HG02884 (cell line): ENCODE data around the gene FBXO30.

Experiments
- ATAC-seq: cut with Tn5 transposase; IDR thresholded peaks from one replicate; pipeline ENCODE4 v1.9.1; 2021; ENCODE audit warnings: mild to moderate bottlenecking, moderate library complexity; ENCODE audit not compliant: unreplicated experiment

The FBXO30 gene, protein sequence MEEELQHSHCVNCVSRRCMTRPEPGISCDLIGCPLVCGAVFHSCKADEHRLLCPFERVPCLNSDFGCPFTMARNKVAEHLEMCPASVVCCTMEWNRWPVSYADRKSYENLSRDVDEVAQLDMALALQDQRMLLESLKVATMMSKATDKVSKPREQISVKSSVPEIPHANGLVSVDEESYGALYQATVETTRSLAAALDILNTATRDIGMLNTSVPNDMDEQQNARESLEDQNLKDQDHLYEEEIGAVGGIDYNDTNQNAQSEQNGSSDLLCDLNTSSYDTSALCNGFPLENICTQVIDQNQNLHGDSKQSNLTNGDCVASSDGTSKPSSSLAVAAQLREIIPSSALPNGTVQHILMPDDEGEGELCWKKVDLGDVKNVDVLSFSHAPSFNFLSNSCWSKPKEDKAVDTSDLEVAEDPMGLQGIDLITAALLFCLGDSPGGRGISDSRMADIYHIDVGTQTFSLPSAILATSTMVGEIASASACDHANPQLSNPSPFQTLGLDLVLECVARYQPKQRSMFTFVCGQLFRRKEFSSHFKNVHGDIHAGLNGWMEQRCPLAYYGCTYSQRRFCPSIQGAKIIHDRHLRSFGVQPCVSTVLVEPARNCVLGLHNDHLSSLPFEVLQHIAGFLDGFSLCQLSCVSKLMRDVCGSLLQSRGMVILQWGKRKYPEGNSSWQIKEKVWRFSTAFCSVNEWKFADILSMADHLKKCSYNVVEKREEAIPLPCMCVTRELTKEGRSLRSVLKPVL

DNA sequence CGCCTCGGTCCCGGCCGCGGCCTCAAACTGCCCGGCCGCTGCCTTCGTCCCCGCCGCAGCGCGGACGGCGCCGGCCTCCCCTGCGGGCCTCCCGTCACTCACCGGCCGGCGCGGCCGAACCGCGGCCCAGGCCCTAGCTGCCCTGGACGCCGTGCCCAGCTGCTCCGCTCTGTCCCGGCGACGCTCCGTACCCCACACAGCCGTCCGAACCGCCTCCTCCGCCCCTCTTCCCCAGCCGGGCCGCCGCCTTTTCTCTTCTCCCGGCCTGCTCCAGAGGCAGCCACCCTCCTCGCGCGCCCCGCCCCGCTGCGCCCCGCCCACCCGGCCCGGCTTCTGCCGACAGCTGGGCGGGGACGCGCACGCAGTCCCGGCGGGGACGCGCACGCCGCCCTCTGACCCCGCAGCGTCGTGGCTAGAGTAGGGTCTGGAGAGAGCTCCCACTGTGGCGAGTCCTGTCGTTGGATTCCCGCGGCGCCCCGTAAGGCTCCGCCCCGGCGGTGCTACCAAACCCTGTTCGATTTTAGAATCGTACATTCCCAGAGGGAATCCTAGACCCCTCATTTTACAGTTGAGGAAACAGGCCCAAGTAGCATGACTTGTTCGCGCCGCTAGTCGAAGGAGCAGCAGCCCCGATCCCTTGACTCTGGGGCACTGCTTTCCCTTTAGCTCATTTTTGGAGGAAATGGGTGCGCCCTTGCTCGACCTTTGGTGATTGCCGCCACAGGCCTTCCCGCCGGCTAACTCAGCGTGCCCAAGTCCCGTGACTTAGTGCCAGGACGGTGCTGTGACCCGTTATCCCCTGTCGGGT is at the start of gene FBXO30:
Gene FBXO30 (minus strand): TSS at position 295 of the 808 bp plus-strand sequence. CDS start 8,390 bp downstream, outside the sequence.
- ATAC-seq = peak; percentile 62

GRCh38 chr6:145863988-145864616 is 49.5 kb upstream of the FBXO30 start:
- ATAC-seq = peak; percentile 39

DNA sequence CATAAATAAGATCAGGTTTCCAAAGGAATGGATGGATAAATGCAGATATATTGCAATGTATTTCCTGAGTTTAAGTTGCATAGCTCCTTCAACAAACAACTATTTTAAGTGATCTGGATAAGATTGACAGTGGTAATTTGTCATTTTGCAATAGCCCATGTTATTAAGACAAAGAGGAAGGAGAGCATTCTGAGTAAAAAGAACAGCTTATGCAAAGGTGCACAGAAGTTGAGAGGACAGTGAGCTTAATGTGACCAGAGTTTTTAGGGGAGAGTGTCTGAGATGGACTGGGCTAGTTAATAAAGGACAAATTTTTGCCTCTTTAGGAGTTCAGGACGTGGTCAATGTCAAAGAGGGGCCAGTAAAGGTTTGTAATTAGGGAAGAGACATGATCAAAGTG is 48.8 kb upstream of the FBXO30 start:
- ATAC-seq = no peak

GRCh38 chr6:145860562-145860961 is 46.0 kb upstream of the FBXO30 start:
- no peak for ATAC-seq

DNA sequence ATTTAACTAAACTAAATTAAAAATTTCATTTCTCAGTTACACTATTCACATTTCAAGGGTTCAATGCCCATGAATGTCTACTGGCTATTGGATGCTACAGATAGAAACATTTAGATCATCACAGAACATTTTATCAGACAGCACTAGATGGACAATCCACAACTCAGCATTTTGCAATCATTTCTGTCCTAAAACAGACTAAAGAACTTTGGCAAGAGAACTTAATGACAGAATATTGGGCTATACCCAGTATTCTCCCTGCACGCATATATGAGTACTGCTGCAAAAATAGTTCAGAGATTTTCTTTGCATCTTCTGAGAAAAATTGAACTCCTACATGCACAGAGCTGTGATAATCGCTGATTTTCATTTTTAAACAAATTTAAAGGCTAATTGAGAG is 36.1 kb upstream of the FBXO30 start:
- no peak for ATAC-seq

- ATAC-seq = no peak
Observed at GRCh38 chr6:145848541-145848940, 33.9 kb upstream of the FBXO30 start.

DNA sequence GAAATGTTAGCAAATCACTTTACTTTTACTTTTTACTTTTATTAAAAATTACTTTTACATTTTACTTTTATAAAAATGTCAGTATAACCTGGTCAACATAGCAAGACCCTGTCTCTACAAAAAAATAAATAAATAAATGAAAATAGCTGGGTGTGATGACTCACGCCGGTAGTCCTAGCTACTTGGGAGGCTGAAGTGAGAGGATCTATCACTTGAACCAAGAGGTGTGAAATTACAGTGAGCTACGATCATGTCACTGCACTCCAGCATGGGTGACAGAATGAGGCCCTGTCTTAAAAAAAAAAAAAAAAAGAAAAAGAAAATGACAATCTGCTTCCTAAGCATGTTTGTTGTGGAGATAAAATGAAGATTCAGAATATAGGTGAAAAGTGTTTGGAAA is 31.0 kb upstream of the FBXO30 start:
- ATAC-seq = no peak

DNA sequence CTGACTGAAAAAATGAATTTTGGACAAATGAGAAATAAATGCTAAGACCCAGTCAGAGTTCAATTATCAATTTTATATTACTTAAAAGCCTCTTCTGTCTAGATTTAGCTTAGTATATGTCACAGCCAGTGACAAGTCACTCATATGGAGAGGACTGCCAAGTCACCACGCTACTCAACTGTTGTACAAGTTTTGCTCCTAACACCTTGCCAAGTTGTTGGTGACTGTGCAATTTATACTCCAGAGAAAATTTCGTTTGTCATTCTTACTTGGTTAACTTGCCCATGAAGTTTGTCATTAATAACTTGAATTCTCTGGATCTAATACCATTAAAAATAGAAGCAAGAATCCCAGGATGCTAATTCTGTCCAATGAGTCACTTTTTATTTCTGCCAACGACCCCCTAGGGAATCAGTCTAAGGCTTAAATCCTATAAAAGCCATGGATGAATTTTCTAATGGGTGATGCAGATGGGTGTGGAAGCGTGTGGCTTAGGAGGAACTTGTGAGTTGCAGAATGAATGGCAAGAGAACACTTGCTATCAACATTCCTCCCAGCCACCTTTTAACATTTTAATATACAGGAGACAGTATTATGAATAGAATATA is 30.4 kb upstream of the FBXO30 start:
- no peak for ATAC-seq

DNA sequence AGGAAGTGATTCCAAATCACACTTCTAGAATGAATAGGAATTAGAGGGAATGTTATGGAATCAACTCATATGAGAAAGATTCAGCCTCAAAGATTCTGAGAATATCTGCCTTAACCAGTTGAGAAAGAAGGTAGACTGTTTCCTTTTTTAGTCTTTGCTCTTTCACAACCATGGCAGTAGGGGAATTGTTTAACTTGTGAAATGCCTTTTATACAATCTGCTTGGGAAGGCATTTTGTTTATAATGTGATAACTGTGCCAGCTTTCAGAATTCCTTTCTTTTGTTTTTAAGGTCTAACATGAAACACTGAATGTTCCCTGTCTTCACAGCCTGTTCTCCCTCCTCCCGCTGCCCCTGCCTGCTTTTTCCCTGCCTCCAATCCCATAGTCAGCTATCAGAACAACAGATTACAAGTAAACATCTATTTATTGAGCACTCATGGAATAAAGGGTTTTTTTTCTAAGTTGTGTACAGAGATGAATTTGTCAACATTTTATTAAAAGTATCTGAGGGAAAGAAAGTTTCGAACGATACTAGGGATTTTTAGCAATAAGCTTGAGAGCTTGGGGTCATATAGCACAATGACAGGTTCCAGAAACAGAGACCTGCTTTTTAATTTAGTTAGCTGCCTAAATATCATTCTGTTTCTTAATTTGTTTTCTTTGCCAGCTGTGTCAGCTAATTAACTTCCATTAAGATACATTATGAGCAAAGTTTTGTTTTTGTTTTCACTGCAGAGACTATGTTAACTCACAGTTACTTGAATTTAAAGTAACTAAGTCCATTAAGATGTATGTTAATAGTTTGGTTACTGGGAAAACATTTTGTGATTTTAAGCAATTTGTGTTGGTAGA is 28.3 kb upstream of the FBXO30 start:
- ATAC-seq = no peak

- ATAC-seq = no peak
Observed at GRCh38 chr6:145841668-145842067, 27.1 kb upstream of the FBXO30 start.

- ATAC-seq = no peak
Observed at GRCh38 chr6:145839653-145840052, 25.1 kb upstream of the FBXO30 start.

DNA sequence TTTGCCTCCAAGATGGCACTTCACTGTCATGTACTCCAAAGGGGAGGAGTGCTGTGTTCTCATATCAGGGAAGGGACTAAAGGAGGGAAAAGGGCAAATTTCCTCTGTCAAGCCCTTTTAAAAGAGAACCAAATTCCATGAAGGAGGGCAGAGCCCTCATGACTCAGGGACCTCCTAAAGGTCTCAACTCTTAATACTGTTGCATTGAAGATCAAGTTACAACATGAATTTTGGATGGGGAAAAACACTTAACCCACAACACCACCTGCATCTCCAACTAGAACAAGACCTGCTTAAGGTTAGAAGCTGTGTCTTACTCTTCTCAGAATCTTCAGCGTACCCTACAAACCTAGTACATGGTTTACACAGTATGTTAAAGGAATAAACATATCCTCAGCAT is 23.7 kb upstream of the FBXO30 start:
- ATAC-seq = no peak

- ATAC-seq = no peak
Observed at GRCh38 chr6:145836772-145837171, 22.2 kb upstream of the FBXO30 start.

DNA sequence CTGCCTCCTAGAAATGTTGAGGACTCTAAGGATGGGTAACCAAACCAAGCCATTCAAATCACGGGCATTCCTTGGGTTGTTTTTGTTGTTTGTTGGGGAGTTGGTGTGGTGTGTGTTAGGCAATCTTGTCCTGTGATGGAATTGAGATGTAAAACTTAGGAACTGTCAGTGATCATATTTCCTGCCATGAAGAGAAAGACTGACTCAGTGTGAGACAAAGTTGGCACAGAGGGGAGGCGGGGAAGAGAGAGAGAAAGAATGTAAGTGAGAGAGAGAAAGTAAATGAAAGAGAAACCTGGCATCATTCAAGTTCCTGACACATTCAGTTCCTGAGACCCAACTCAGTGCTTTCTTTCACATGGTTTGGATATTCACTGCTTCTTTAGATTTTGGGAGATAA is 21.6 kb upstream of the FBXO30 start:
- no peak for ATAC-seq

- ATAC-seq = no peak
Observed at GRCh38 chr6:145830612-145831011, 16.0 kb upstream of the FBXO30 start.

- ATAC-seq = no peak
Observed at GRCh38 chr6:145829950-145830349, 15.4 kb upstream of the FBXO30 start.

DNA sequence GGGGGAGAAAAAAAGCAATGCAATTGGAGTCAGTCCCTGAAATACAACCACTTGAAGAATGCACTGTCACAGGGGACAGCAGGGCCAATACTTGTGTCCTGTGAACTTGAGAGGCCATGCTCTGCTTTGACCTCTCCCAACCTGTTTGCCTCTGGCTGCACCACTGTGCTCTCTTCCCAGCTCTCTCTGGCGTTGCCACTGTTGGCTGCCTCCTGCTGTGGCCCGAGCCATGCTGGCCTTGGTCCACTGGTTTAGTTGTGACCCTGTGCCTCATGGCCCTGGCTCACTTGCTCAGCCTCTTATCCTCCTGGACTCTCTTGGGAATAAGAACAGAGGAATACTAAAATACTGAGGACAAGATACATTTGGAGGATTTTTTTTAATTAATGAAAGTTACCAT is 14.5 kb upstream of the FBXO30 start:
- no peak for ATAC-seq

DNA sequence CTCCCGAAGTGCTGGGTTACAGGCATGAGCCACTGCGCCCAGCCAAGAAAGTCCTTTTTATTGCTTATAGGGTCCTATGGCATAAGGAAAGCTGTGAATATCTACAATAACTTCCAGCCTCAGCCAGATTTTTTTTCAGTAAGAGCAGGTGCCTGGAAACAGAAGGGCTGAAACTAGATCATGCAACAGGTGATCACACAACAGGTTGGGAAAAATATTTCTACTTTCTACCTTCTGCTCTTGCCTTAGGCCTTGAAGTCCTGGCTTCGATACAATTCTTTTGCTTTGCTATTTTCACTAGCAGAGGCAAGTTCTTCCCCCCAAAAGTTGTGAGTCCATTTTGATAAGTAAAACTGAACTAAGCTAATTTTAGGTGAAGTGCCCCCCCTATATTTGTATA is 9.7 kb upstream of the FBXO30 start:
- no peak for ATAC-seq

DNA sequence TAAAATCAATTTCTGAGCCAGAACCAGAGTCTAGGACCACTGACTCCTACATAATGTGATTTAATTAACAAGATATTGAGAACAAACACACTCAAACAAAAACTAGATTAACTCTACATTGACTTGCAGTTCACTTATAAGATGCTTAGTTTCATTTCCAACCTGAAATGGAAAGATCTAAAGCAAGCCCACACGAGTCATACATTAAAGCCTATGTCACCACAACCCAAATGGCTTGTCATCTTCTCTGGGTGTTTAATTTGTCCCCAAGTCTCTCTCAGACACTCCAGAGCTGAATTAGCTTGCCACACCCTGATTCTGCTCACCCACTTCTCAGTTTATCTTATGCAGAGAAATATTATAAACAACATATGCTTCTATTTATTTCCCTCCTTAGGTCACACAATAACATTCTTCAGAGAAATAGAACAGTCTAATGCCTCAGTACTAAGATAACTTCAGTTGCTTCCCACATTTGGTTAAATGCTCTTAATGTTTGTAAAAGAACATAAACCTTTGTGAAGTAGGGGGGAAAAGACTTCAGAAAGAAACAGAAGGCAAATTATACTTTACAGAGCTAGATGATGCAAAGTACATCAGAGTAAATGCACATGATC is 8.8 kb upstream of the FBXO30 start:
- peak; percentile 62 for ATAC-seq
